ENCODE results near the gene F11R. TPM values are rescaled to one million over a fixed set of nuclear protein-coding genes. Genes with fewer than 3 reads are reported as not detected.

F11R gene
- total and polyA plus RNA-seq, 2 of the 4 experiments (the other 2 are of a cell fraction) = 0.79 to 2.2 TPM

- H3K4me1 ChIP-seq (ENCODE audit: control insufficient read depth, insufficient read depth, low read length) = no peaks in the 10 kb centered on the region
- no peak overlapping the region for H3K23ac ChIP-seq (ENCODE audit: low read depth, low read length)
- H2AK5ac ChIP-seq (ENCODE audit: low read depth, low read length) = no peak overlapping the region
- no peak overlapping the region for H3K14ac ChIP-seq (replicated peaks; ENCODE audit: low read depth, low read length)
- H4K91ac ChIP-seq (ENCODE audit: insufficient read depth, low read depth, low read length) = no peak overlapping the region
- no peaks in the 10 kb centered on the region for H3K9me1 ChIP-seq (ENCODE audit: insufficient read depth, low read length)
- ChIA-PET CTCF (interaction anchor here (1.2 kb wide), 1 partner anchor 17 kb away, joined by 9 read pairs; no protein-coding TSS in a partner anchor), POLR2A (ENCODE audit: unreplicated experiment) (no interaction called here)
- ATAC-seq (ENCODE audit: low read depth) = no peak
- H3K4ac ChIP-seq (ENCODE audit: low read depth, low read length) = no peak overlapping the region
- H4K20me1 ChIP-seq (ENCODE audit: insufficient read depth, low read length) = no peaks in the 10 kb centered on the region
- no peak overlapping the region for H4K8ac ChIP-seq (ENCODE audit: low read depth in 2 of 2, low read length in 2 of 2)
- H3K56ac ChIP-seq (ENCODE audit: extremely low read depth, insufficient read depth, low read length) = no peak overlapping the region
- H2BK5ac ChIP-seq (ENCODE audit: low read depth, low read length, poor library complexity, severe bottlenecking) = no peak overlapping the region
- TF ChIP-seq FOS (IDR thresholded peaks at IDR 0.05; ENCODE audit: low read depth, low read length) = no peak
- TF ChIP-seq BHLHE40 (IDR thresholded peaks at IDR 0.05; ENCODE audit: low read depth, low read length) = no peak
- no peak for TF ChIP-seq CHD1 (IDR thresholded peaks at IDR 0.05; ENCODE audit: low read depth, low read length)
- TF ChIP-seq MXI1 (IDR thresholded peaks at IDR 0.05; ENCODE audit: borderline replicate concordance, low read depth, low read length) = no peak
- TF ChIP-seq NFE2L2 (IDR thresholded peaks at IDR 0.05; ENCODE audit: low read depth, low read length) = no peak
- no peak for TF ChIP-seq ELK1 (IDR thresholded peaks at IDR 0.05; ENCODE audit: borderline replicate concordance, low read depth, low read length)
- TF ChIP-seq USF2 (IDR thresholded peaks at IDR 0.05; ENCODE audit: low read depth, low read length) = no peak
- TF ChIP-seq SMC3 (IDR thresholded peaks at IDR 0.05; ENCODE audit: low read depth, low read length) = no peak
- TF ChIP-seq POLR2A (IDR thresholded peaks at IDR 0.05; ENCODE audit: low read depth, low read length) = no peak
- no peak for TF ChIP-seq MAZ (IDR thresholded peaks at IDR 0.05; ENCODE audit: borderline replicate concordance, low read depth, low read length)
- TF ChIP-seq RCOR1 (IDR thresholded peaks at IDR 0.05; ENCODE audit: insufficient replicate concordance, low read length) = no peak
- TF ChIP-seq RAD21 (IDR thresholded peaks at IDR 0.05; ENCODE audit: low read length) = no peak
- TF ChIP-seq MAFK (IDR thresholded peaks at IDR 0.05; ENCODE audit: low read depth, low read length) = no peak
- TF ChIP-seq RFX5 (IDR thresholded peaks at IDR 0.05; ENCODE audit: low read depth, low read length) = no peak
- no peak for TF ChIP-seq CEBPB (IDR thresholded peaks at IDR 0.05; ENCODE audit: low read depth, low read length)
- no peak for TF ChIP-seq CTCF (conservative IDR thresholded peaks at IDR 0.05; ENCODE audit: low read depth, low read length)
- no peak overlapping the region for H3K27ac ChIP-seq (ENCODE audit: insufficient read depth, low read length)
- no peak overlapping the region for H4K5ac ChIP-seq (ENCODE audit: low read depth, low read length)
- no CpG with 5 or more reads among the region's 4 CpGs for WGBS, 2 experiments (ENCODE audit: extremely low coverage in 2 of 2, insufficient read length in 1 of 2)
- H3K9me3 ChIP-seq (ENCODE audit: control insufficient read depth, insufficient read depth, low read length) = no peaks in the 10 kb centered on the region
- H3K27me3 ChIP-seq (ENCODE audit: control insufficient read depth, insufficient read depth, low read length) = peaks cover 2% of the 10 kb centered on the region; the same call in 1 of the 2 replicates
- no peak overlapping the region for H3K4me2 ChIP-seq (ENCODE audit: low read depth, low read length)
- H3K9ac ChIP-seq (ENCODE audit: low read depth, low read length) = no peak overlapping the region
- dilution Hi-C loops (cut with HindIII; ENCODE audit: low sequenced_read_pairs, unreplicated experiment) (no loop called here), intact Hi-C loops (cut with micrococcal nuclease) (no loop called here), in situ Hi-C loops (cut with MboI; ENCODE audit: low sequenced_read_pairs) (no loop called here)
- BruUV-seq (replicated peaks) = no TSS peak
- no peaks in the 10 kb centered on the region for H3K79me1 ChIP-seq (ENCODE audit: low read depth in 1 of 2, low read length in 2 of 2)
- no peak overlapping the region for H2BK20ac ChIP-seq (ENCODE audit: low read depth, low read length)
- no peak overlapping the region for H2AK9ac ChIP-seq (replicated peaks; ENCODE audit: low read depth, low read length, poor library complexity)
- H2BK120ac ChIP-seq (ENCODE audit: low read depth, low read length) = no peak overlapping the region
- no peak for DNase-seq
- no peak overlapping the region for H3K4me3 ChIP-seq (ENCODE audit: insufficient read depth, low read depth, low read length)
- H2BK15ac ChIP-seq (ENCODE audit: low read depth, low read length) = no peak overlapping the region
- no peaks in the 10 kb centered on the region for H3K36me3 ChIP-seq (ENCODE audit: control insufficient read depth, insufficient read depth, low read length)
- no peak overlapping the region for H3K18ac ChIP-seq (ENCODE audit: low read depth, low read length)
- H2AFZ ChIP-seq (replicated peaks; ENCODE audit: low read length, poor library complexity) = no peak overlapping the region
Measured at GRCh38 chr1:160973491-160973890, 47.5 kb downstream of the F11R start.

All from IMR-90 (cell line).